AG04450 (cell line): ENCODE measurements around the gene ANKRD1. TPM values are rescaled to one million over a fixed set of nuclear protein-coding genes. Genes with fewer than 3 reads are reported as not detected.
"Not testable (repeated sequence)": the region's sequence is repeated elsewhere in the genome, so short reads cannot be mapped to it uniquely, and the experiment has no call there.

Source experiments
- CTCF ChIA-PET: fragments of 300-600, 350-600 bp; formaldehyde crosslinking; extraction: SDS; loops from one replicate; lab custom pipeline; 2022; ENCODE audit warnings: antibody characterized with exemption, inconsistent platforms; lab: Charles Lee
- POLR2A ChIA-PET: fragments of 350-600 bp; formaldehyde crosslinking; extraction: SDS; loops from one replicate; lab custom pipeline; 2021; ENCODE audit warnings: antibody characterized with exemption, inconsistent platforms; lab: Yijun Ruan, JAX
- DNase-seq: peaks from one replicate; pipeline ENCODE4 v3.0.0-alpha.2; 2011; ENCODE audit warnings: low read depth, low spot score
- H3K27ac ChIP-seq: one replicate; pipeline ENCODE4 v1.5.1; 2012; ENCODE audit warnings: low read depth, low read length, control low read depth
- H3K27me3 ChIP-seq: one replicate; pipeline ENCODE4 v1.6.0; 2012; ENCODE audit warnings: low read length; ENCODE audit not compliant: control insufficient read depth, insufficient read depth
- H3K4me3 ChIP-seq: 2 replicates; pipeline ENCODE4 v1.5.1; 2011; ENCODE audit warnings: mild to moderate bottlenecking, low read depth, low read length, control low read depth
- H3K9me3 ChIP-seq: 2 replicates; pipeline ENCODE4 v1.5.1; 2012; ENCODE audit warnings: low read length; ENCODE audit not compliant: control insufficient read depth, insufficient read depth
- CTCF ChIP-seq: IDR thresholded peaks from 2 replicates; pipeline ENCODE4 v1.5.1; 2011; ENCODE audit warnings: low read depth, low read length, control low read depth, inconsistent platforms
- polyA plus RNA-seq: library from polyadenylated mRNA; depleted of rRNA; stranded (reverse); fragments of >200 nt; gene quantifications from 2 replicates; pipeline ENCODE4 v1.2.3, GENCODE V29; 2011

Gene ANKRD1
- polyA plus RNA-seq, 1 experiment = 0.53 TPM

GRCh38 chr10:90945491-90946070, 24.7 kb upstream of the ANKRD1 start:
- no peak for DNase-seq
- no peak for TF ChIP-seq CTCF
- Histone ChIP-seq H3K4me3 (no peak overlapping the region), H3K27me3 (no peaks in the 10 kb centered on the region), H3K27ac (no peak overlapping the region), H3K9me3 (no peaks in the 10 kb centered on the region)
- ChIA-PET POLR2A (no interaction called here), CTCF (interaction anchor here (2.7 to 4.1 kb wide), 2 partner anchors 34 to 60 kb away, joined by 10 to 13 read pairs; no protein-coding TSS in a partner anchor)

GRCh38 chr10:90944749-90945148, 23.9 kb upstream of the ANKRD1 start:
- Histone ChIP-seq H3K9me3 (no peaks in the 10 kb centered on the region), H3K27me3 (no peaks in the 10 kb centered on the region), H3K4me3 (no peak overlapping the region), H3K27ac (no peak overlapping the region)
- ChIA-PET CTCF (interaction anchor here (2.7 to 4.1 kb wide), 2 partner anchors 34 to 61 kb away, joined by 10 to 13 read pairs; no protein-coding TSS in a partner anchor), POLR2A (no interaction called here)
- no peak for DNase-seq
- TF ChIP-seq CTCF = no peak

GRCh38 chr10:90942980-90943379, 22.1 kb upstream of the ANKRD1 start:
- POLR2A ChIA-PET, DNase-seq, H3K4me3 ChIP-seq, H3K27ac ChIP-seq, H3K9me3 ChIP-seq, H3K27me3 ChIP-seq: not testable (repeated sequence)
- CTCF ChIA-PET = interaction anchor here (0.7 to 4.1 kb wide), 3 partner anchors 32 to 283 kb away, joined by 3 to 13 read pairs (median 10); no protein-coding TSS in a partner anchor

GRCh38 chr10:90939648-90940047, 18.8 kb upstream of the ANKRD1 start:
- TF ChIP-seq CTCF = no peak
- no peak overlapping the region for H3K27ac ChIP-seq
- ChIA-PET CTCF (interaction anchor here (1.3 kb wide), 1 partner anchor 66 kb away, joined by 4 read pairs; no protein-coding TSS in a partner anchor), POLR2A (no interaction called here)
- H3K9me3 ChIP-seq = no peaks in the 10 kb centered on the region
- H3K27me3 ChIP-seq = no peaks in the 10 kb centered on the region
- no peak for DNase-seq
- no peak overlapping the region for H3K4me3 ChIP-seq

- Histone ChIP-seq H3K27ac (no peak overlapping the region), H3K9me3 (no peaks in the 10 kb centered on the region), H3K27me3 (no peaks in the 10 kb centered on the region), H3K4me3 (no peak overlapping the region)
- TF ChIP-seq CTCF = no peak
- no peak for DNase-seq
- ChIA-PET POLR2A (no interaction called here), CTCF (no interaction called here)
These were observed 18.2 kb upstream of the ANKRD1 start for GRCh38 chr10:90939116-90939515.
